Endodermal cell (in vitro differentiated cells): ENCODE results near the gene RFLNA. TPM values are rescaled to one million over a fixed set of nuclear protein-coding genes. Genes with fewer than 3 reads are reported as not detected.
"Not testable (repeated sequence)": the region's sequence is repeated elsewhere in the genome, so short reads cannot be mapped to it uniquely, and the experiment has no call there.

Source experiments
- DNase-seq: peaks from one replicate; pipeline ENCODE4 v3.0.0-alpha.2; 2017
- H3K27ac ChIP-seq: 2 replicates; pipeline ENCODE4 v1.5.1; 2013; ENCODE audit warnings: mild to moderate bottlenecking, low read depth, low read length, moderate library complexity
- H3K27me3 ChIP-seq: 2 replicates; pipeline ENCODE4 v1.6.1; 2013; ENCODE audit warnings: mild to moderate bottlenecking, low read length, moderate library complexity; ENCODE audit not compliant: insufficient read depth, control insufficient read depth, poor library complexity, severe bottlenecking
- H3K36me3 ChIP-seq: 2 replicates; pipeline ENCODE4 v1.7.0; 2013; ENCODE audit warnings: mild to moderate bottlenecking, low read length, moderate library complexity; ENCODE audit not compliant: control insufficient read depth, insufficient read depth
- H3K4me1 ChIP-seq: one replicate; pipeline ENCODE4 v1.7.0; 2013; ENCODE audit warnings: low read length; ENCODE audit not compliant: control insufficient read depth, insufficient read depth
- H3K4me3 ChIP-seq: 2 replicates; pipeline ENCODE4 v1.5.1; 2013; ENCODE audit warnings: mild to moderate bottlenecking, low read length, moderate library complexity
- H3K9ac ChIP-seq: 2 replicates; pipeline ENCODE4 v1.6.1; 2013; ENCODE audit warnings: mild to moderate bottlenecking, low read length, moderate library complexity; ENCODE audit not compliant: poor library complexity, severe bottlenecking; ENCODE audit errors: extremely low read depth
- H3K9me3 ChIP-seq: 2 replicates; pipeline ENCODE4 v1.6.1; 2013; ENCODE audit warnings: mild to moderate bottlenecking, low read length, moderate library complexity; ENCODE audit not compliant: control insufficient read depth
- H3K27ac Mint-ChIP-seq: 2 replicates; pipeline ENCODE4 v1.8.0; 2020; ENCODE audit warnings: mixed read lengths
- H3K27me3 Mint-ChIP-seq: 2 replicates; pipeline ENCODE4 v1.8.0; 2021; ENCODE audit warnings: mild to moderate bottlenecking, mixed read lengths; ENCODE audit not compliant: insufficient read depth
- H3K36me3 Mint-ChIP-seq: 2 replicates; pipeline ENCODE4 v1.8.0; 2020; ENCODE audit warnings: low read depth, mixed read lengths
- H3K4me1 Mint-ChIP-seq: 2 replicates; pipeline ENCODE4 v1.8.0; 2020; ENCODE audit warnings: mixed read lengths
- H3K4me3 Mint-ChIP-seq: 2 replicates; pipeline ENCODE4 v1.8.0; 2020; ENCODE audit warnings: mild to moderate bottlenecking, moderate library complexity, mixed read lengths
- H3K9me3 Mint-ChIP-seq: 2 replicates; pipeline ENCODE4 v1.8.0; 2020; ENCODE audit warnings: mild to moderate bottlenecking, mixed read lengths
- CTCF ChIP-seq: fragments of 200-600 bp; sonication (generic); conservative IDR thresholded peaks from 2 replicates; pipeline ENCODE4 v1.5.0; 2021; ENCODE audit warnings: antibody characterized with exemption, mild to moderate bottlenecking
- WGBS, 2 experiments: methylation state at CpG; one replicate each; pipeline versions ENCODE4 v1.1.5 to v1.1.7; 2013; ENCODE audit warnings: missing lambda C conversion rate in 2 of 2, mixed read lengths in 1 of 2; ENCODE audit not compliant: insufficient coverage in 1 of 2, insufficient read length in 1 of 2; 5-methylcytosine and 5-hydroxymethylcytosine counted together
- total RNA-seq, 2 donors: library from RNA; stranded (reverse); fragmentation: NEBNext Ultra II Directional in 1 of 2; extraction: Animal tissue kit (Norgen Biotek cat#: 25700) in 1 of 2; gene quantifications; 2 replicates in 1 of 2; 3 replicates in 1 of 2; pipeline ENCODE4 v1.2.1, GENCODE V29; 2021

The RFLNA gene
- total RNA-seq, 2 donors from 2014 or later, result 1.2 to 2.0 TPM

GRCh38 chr12:124298685-124299410 is 4.0 kb downstream of the RFLNA start:
- no peak overlapping the region for H3K4me3 ChIP-seq
- no peak for DNase-seq
- Mint-ChIP-seq H3K9me3 (no peaks in the 10 kb centered on the region), H3K4me1 (no peaks in the 10 kb centered on the region), H3K27ac (no peak overlapping the region), H3K4me3 (no peak overlapping the region), H3K27me3 (peaks cover 41% of the 10 kb centered on the region), H3K36me3 (no peaks in the 10 kb centered on the region)
- WGBS, 2 experiments, result 91 to 94% methylated on average over 6 to 10 of the region's 10 CpGs
- H3K9me3 ChIP-seq, result no peaks in the 10 kb centered on the region
- H3K36me3 ChIP-seq, result no peaks in the 10 kb centered on the region
- no peak overlapping the region for H3K9ac ChIP-seq
- peaks cover 28% of the 10 kb centered on the region for H3K27me3 ChIP-seq
- H3K27ac ChIP-seq, result no peak overlapping the region
- peaks cover 6% of the 10 kb centered on the region for H3K4me1 ChIP-seq
- no peak for TF ChIP-seq CTCF

GRCh38 chr12:124299628-124300388 is 4.9 kb downstream of the RFLNA start:
- Mint-ChIP-seq H3K4me3 (no peak overlapping the region), H3K27ac (no peak overlapping the region), H3K27me3 (peaks cover 32% of the 10 kb centered on the region), H3K9me3 (no peaks in the 10 kb centered on the region), H3K36me3 (no peaks in the 10 kb centered on the region), H3K4me1 (no peaks in the 10 kb centered on the region)
- WGBS, 2 experiments, result 81% methylated on average over 7 to 9 of the region's 9 CpGs
- Histone ChIP-seq H3K27ac (no peak overlapping the region), H3K4me3 (no peak overlapping the region), H3K4me1 (peaks cover 6% of the 10 kb centered on the region), H3K9me3 (no peaks in the 10 kb centered on the region), H3K9ac (no peak overlapping the region), H3K36me3 (no peaks in the 10 kb centered on the region), H3K27me3 (peaks cover 21% of the 10 kb centered on the region)
- TF ChIP-seq CTCF, result no peak
- DNase-seq, result no peak

GRCh38 chr12:124300657-124301056 is 5.8 kb downstream of the RFLNA start:
- H3K4me3 Mint-ChIP-seq, result not testable (repeated sequence)

More at GRCh38 chr12:124300657-124301056, 5.8 kb downstream of the RFLNA start:
- not testable (repeated sequence) for H3K4me3 ChIP-seq, H3K9me3 Mint-ChIP-seq, H3K4me1 Mint-ChIP-seq, H3K36me3 Mint-ChIP-seq, H3K9me3 ChIP-seq, H3K27ac ChIP-seq, DNase-seq, H3K36me3 ChIP-seq, H3K9ac ChIP-seq, H3K27ac Mint-ChIP-seq, H3K4me1 ChIP-seq
- H3K27me3 ChIP-seq, result peaks cover 18% of the 10 kb centered on the region
- 76 to 78% methylated on average over 3 of the region's 3 CpGs for WGBS, 2 experiments
- peaks cover 30% of the 10 kb centered on the region for H3K27me3 Mint-ChIP-seq
